ENCODE results near the gene MAGI2.
"Not testable (repeated sequence)": the region's sequence is repeated elsewhere in the genome, so short reads cannot be mapped to it uniquely, and the experiment has no call there.

Gene MAGI2

GRCh38 chr7:78521961-78522360, 931.5 kb downstream of the MAGI2 start:
- no peak for DNase-seq

GRCh38 chr7:78516450-78516849, 937.0 kb downstream of the MAGI2 start:
- no peak for DNase-seq

GRCh38 chr7:78514634-78515033, 938.8 kb downstream of the MAGI2 start:
- no peak for DNase-seq

- no peak for DNase-seq
Measured at GRCh38 chr7:78510580-78511188, 942.8 kb downstream of the MAGI2 start.

GRCh38 chr7:78503301-78503700, 950.2 kb downstream of the MAGI2 start:
- DNase-seq = not testable (repeated sequence)

GRCh38 chr7:78501064-78501463, 952.4 kb downstream of the MAGI2 start:
- no peak for DNase-seq

GRCh38 chr7:78499971-78500370, 953.5 kb downstream of the MAGI2 start:
- no peak for DNase-seq

- no peak for DNase-seq
Measured at GRCh38 chr7:78499283-78499682, 954.2 kb downstream of the MAGI2 start.

GRCh38 chr7:78497728-78498427, 955.6 kb downstream of the MAGI2 start:
- no peak for DNase-seq

- DNase-seq = no peak
Measured at GRCh38 chr7:78496096-78496630, 957.3 kb downstream of the MAGI2 start.

- DNase-seq = no peak
Measured at GRCh38 chr7:78493401-78493800, 960.1 kb downstream of the MAGI2 start.

- DNase-seq = no peak
Measured at GRCh38 chr7:78492146-78492545, 961.3 kb downstream of the MAGI2 start.

GRCh38 chr7:78490524-78490923, 962.9 kb downstream of the MAGI2 start:
- no peak for DNase-seq

- no peak for DNase-seq
Measured at GRCh38 chr7:78489476-78490240, 963.8 kb downstream of the MAGI2 start.

GRCh38 chr7:78487464-78487863, 966.0 kb downstream of the MAGI2 start:
- no peak for DNase-seq

- DNase-seq = no peak
Measured at GRCh38 chr7:78479348-78479747, 974.1 kb downstream of the MAGI2 start.

GRCh38 chr7:78476851-78477405, 976.5 kb downstream of the MAGI2 start:
- DNase-seq = no peak

- DNase-seq = no peak
Measured at GRCh38 chr7:78473571-78474301, 979.7 kb downstream of the MAGI2 start.

GRCh38 chr7:78473021-78473420, 980.4 kb downstream of the MAGI2 start:
- DNase-seq = no peak

- DNase-seq = no peak
Measured at GRCh38 chr7:78472519-78472918, 980.9 kb downstream of the MAGI2 start.

GRCh38 chr7:78465894-78466293, 987.6 kb downstream of the MAGI2 start:
- no peak for DNase-seq

- DNase-seq = no peak
Measured at GRCh38 chr7:78463039-78463438, 990.4 kb downstream of the MAGI2 start.

- DNase-seq = no peak
Measured at GRCh38 chr7:78450706-78451105, 1002.8 kb downstream of the MAGI2 start.
